ENCODE measurements around the gene PRAMEF12.

Gene PRAMEF12

GRCh38 chr1:12741946-12742345 is 31.6 kb upstream of the PRAMEF12 start:
- Histone ChIP-seq H3K79me2 (ENCODE audit: insufficient read depth, low read length) (no peaks in the 10 kb centered on the region), H4K20me1 (ENCODE audit: low read depth, low read length) (no peaks in the 10 kb centered on the region), H3K36me3 (ENCODE audit: low read length) (no peaks in the 10 kb centered on the region), H3K9ac (ENCODE audit: low read length) (no peak overlapping the region), H3F3A (ENCODE audit: insufficient read depth) (no peaks in the 10 kb centered on the region), H3K4me3 (ENCODE audit: insufficient read depth, low read length, poor library complexity, severe bottlenecking) (no peak overlapping the region), H3K9me3 (ENCODE audit: insufficient read depth, low read length) (no peaks in the 10 kb centered on the region), H3K27me3 (ENCODE audit: low read length) (no peaks in the 10 kb centered on the region), H2AFZ (ENCODE audit: low read depth, low read length, severe bottlenecking) (no peak overlapping the region), H3K4me2 (ENCODE audit: low read depth, low read length, poor library complexity, severe bottlenecking) (no peak overlapping the region), H3K9me2 (replicated peaks; ENCODE audit: insufficient read depth, low read length) (no peaks in the 10 kb centered on the region), H3K27ac (ENCODE audit: low read depth, low read length) (no peak overlapping the region)
- no peak for TF ChIP-seq CTCF (IDR thresholded peaks at IDR 0.05; ENCODE audit: insufficient read depth, low read length, poor library complexity, severe bottlenecking)
- TF ChIP-seq EZH2phosphoT487 (conservative IDR thresholded peaks at IDR 0.05; ENCODE audit: low read length) = no peak

- Histone ChIP-seq H2AFZ (ENCODE audit: low read depth, low read length, severe bottlenecking) (no peak overlapping the region), H3K9me3 (ENCODE audit: insufficient read depth, low read length) (0 out of 2 replicates have a peak, but pooled peaks cover 4% of the 10 kb centered on the region)
- TF ChIP-seq CTCF (IDR thresholded peaks at IDR 0.05; ENCODE audit: insufficient read depth, low read length, poor library complexity, severe bottlenecking) (no peak), EZH2phosphoT487 (conservative IDR thresholded peaks at IDR 0.05; ENCODE audit: low read length) (no peak)
Measured at GRCh38 chr1:12745126-12745991, 28.2 kb upstream of the PRAMEF12 start.

GRCh38 chr1:12745992-12746323 is 27.6 kb upstream of the PRAMEF12 start, which contains the start of gene CFAP107:
CFAP107 (plus strand) TSS chr1:12746200; CDS start chr1:12746431, 231 bp downstream.
- H3K36me3 ChIP-seq (ENCODE audit: low read length) = no peaks in the 10 kb centered on the region
- H3K4me3 ChIP-seq (ENCODE audit: insufficient read depth, low read length, poor library complexity, severe bottlenecking) = no peak within 1 kb of the TSS
- H2AFZ ChIP-seq (ENCODE audit: low read depth, low read length, severe bottlenecking) = no peak within 1 kb of the TSS
- no peaks in the 10 kb centered on the region for H4K20me1 ChIP-seq (ENCODE audit: low read depth, low read length)
- H3K27ac ChIP-seq (ENCODE audit: low read depth, low read length) = no peak within 1 kb of the TSS
- no peak within 1 kb of the TSS for H3K9ac ChIP-seq (ENCODE audit: low read length)
- no peaks in the 10 kb centered on the region for H3F3A ChIP-seq (ENCODE audit: insufficient read depth)
- no peak within 1 kb of the TSS for H3K4me2 ChIP-seq (ENCODE audit: low read depth, low read length, poor library complexity, severe bottlenecking)
- H3K9me2 ChIP-seq (replicated peaks; ENCODE audit: insufficient read depth, low read length) = no peaks in the 10 kb centered on the region
- H3K79me2 ChIP-seq (ENCODE audit: insufficient read depth, low read length) = no peaks in the 10 kb centered on the region
- H3K27me3 ChIP-seq (ENCODE audit: low read length) = no peaks in the 10 kb centered on the region
- TF ChIP-seq CTCF (IDR thresholded peaks at IDR 0.05; ENCODE audit: insufficient read depth, low read length, poor library complexity, severe bottlenecking) = no peak
- TF ChIP-seq EZH2phosphoT487 (conservative IDR thresholded peaks at IDR 0.05; ENCODE audit: low read length) = no peak
- H3K9me3 ChIP-seq (ENCODE audit: insufficient read depth, low read length) = 0 out of 2 replicates have a peak, but pooled peaks cover 4% of the 10 kb centered on the region

More at GRCh38 chr1:12745126-12745991, 28.2 kb upstream of the PRAMEF12 start:
- Histone ChIP-seq H3K27ac (ENCODE audit: low read depth, low read length) (no peak overlapping the region), H3K27me3 (ENCODE audit: low read length) (no peaks in the 10 kb centered on the region), H3K4me3 (ENCODE audit: insufficient read depth, low read length, poor library complexity, severe bottlenecking) (no peak overlapping the region), H3K79me2 (ENCODE audit: insufficient read depth, low read length) (no peaks in the 10 kb centered on the region), H3K9me2 (replicated peaks; ENCODE audit: insufficient read depth, low read length) (no peaks in the 10 kb centered on the region), H3K4me2 (ENCODE audit: low read depth, low read length, poor library complexity, severe bottlenecking) (no peak overlapping the region), H4K20me1 (ENCODE audit: low read depth, low read length) (no peaks in the 10 kb centered on the region), H3F3A (ENCODE audit: insufficient read depth) (no peaks in the 10 kb centered on the region), H3K36me3 (ENCODE audit: low read length) (no peaks in the 10 kb centered on the region), H3K9ac (ENCODE audit: low read length) (no peak overlapping the region)

Data from SU-DHL-6 (cell line).